ENCODE measurements around the gene MUS81.
"Not testable (repeated sequence)": the region's sequence is repeated elsewhere in the genome, so short reads cannot be mapped to it uniquely, and the experiment has no call there.

Gene MUS81

GRCh38 chr11:65888163-65888814, 28.1 kb downstream of the MUS81 start, which contains the start of gene FIBP:
TSS of gene FIBP (minus strand) at chr11:65888471. CDS start at chr11:65888418, 53 bp downstream.
- FAIRE-seq = peak; percentile 86
- DNase-seq (ENCODE audit: extremely low spot score, insufficient read length, low read depth) = peak; percentile 95

DNA sequence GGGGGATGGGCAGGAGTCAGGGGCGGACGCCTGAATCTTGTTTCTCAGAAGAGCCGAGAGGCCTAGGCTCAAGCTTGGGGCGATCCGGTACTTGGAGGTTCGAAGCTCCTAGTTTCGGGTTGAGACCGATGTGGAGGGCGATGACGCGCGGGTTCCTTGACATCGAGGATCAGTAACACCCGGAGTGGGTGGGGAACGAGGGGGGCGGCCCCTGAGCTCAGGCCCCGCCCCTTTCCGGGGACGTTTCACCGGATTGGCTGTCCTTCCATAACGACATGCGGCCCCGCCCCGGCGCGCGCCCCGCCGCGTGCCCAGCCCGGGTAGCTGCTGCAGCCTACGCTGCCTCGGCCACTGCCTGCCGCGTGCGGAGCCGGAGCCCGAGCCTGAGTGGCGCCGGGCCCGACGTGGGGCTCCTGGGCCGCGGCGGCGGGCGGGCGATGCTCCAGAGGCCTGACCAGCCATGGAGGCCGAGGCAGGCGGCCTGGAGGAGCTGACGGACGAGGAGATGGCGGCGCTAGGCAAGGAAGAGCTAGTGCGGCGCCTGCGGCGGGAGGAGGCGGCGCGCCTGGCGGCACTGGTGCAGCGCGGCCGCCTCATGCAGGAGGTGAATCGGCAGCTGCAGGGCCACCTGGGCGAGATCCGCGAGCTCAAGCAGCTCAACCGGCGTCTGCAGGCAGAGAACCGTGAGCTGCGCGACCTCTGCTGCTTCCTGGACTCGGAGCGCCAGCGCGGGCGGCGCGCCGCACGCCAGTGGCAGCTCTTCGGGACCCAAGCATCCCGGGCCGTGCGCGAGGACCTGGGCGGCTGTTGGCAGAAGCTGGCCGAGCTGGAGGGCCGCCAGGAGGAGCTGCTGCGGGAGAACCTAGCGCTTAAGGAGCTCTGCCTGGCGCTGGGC, 30.3 kb downstream of the MUS81 start, which contains the start of gene CCDC85B:
Gene CCDC85B (plus strand): TSS at position 350 of the 895 bp plus-strand sequence. CDS start 111 bp downstream, at position 461.
- FAIRE-seq (peak; percentile 87), DNase-seq (ENCODE audit: extremely low spot score, insufficient read length, low read depth) (peak; percentile 84)

GRCh38 chr11:65891219-65892136, 31.2 kb downstream of the MUS81 start:
- FAIRE-seq = no peak

GRCh38 chr11:65892137-65892540, 31.9 kb downstream of the MUS81 start:
- DNase-seq (ENCODE audit: extremely low spot score, insufficient read length, low read depth); FAIRE-seq: not testable (repeated sequence)

More at GRCh38 chr11:65891219-65892136, 31.2 kb downstream of the MUS81 start:
- DNase-seq (ENCODE audit: extremely low spot score, insufficient read length, low read depth) = no peak

DNA sequence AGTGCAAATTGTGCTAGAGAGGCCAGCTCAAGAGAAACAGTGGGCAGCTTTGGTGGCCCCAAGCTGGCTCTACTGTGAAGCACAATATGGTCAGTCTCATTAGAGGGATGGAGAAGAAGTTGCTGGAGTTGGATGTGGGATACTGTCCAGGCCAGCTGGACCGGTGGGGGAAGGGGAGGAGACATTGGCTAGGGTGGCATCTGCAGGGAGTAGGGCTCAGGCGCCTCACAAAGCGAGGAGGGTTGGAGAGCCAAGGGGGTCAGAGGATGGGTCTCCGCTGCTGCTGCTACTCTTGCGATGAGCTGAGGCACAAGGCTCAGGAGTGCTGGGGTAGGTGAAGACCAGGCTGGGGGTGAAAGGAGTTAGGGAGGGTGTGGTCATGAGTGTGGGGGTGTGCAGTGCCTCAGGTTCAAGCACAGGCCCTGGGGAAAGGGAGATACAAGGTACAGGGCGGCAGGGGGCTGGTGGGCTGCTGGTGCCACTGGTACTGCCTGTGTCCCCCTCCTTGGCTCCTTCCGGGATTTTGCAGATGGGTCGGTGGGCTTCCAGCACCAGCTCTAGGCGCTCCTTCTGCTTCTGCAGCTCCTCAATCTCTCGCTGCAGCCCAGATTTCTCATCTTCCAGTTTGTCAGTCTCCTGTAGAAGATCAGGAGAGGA, 32.6 kb downstream of the MUS81 start:
- DNase-seq (ENCODE audit: extremely low spot score, insufficient read length, low read depth) (no peak), FAIRE-seq (no peak)

DNA sequence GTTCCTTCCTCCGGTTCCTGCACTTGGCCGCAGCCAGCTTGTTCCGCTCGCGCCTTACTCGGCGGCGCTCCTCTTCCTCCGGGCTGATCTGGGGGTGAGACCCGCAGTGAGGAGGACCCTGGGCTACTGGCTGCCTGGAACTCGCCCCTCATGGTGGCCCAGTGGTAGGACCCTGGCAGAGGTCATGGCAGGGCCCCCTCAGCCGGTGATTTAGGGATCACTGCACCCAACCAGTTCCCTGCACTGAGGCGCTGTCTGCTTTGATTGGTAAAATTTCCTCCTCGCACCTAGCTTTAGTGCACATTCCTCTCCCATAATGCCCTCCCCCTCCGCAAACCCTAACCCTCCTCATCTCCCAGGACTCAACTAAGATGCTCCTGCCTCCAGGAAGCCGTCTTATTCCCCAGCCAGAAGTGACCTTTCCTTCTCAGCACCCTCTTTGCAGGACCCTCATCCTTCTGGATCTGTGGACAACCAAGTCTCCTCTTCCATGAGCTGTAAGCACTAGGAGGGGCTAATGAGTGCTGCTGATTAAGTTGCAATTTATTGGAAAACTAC, 33.9 kb downstream of the MUS81 start:
- DNase-seq (ENCODE audit: extremely low spot score, insufficient read length, low read depth) (no peak), FAIRE-seq (peak; percentile 71)

DNA sequence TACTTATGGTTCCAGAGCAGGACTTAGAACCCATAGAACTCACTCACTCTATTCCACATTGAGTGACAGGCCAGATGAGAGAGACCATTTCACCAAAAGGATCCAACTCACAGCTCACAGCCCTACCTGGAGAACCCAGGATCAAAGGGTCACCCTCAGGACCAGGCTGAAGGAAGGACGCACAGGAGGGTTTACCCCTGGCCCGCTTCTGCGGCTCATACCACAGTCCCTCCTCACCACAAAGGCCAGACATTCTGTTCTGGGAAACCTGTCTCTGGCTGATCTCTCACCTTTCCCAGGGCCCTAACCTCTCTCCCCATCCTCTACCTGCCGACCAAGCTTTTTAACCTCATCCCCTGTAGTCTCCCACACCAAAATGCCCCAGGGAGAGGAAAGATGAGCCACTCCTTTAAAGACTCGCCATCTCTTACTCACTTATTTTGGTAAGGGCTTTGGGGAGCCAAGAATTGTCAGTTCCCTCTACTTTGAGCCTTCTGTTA, 35.3 kb downstream of the MUS81 start:
- FAIRE-seq = no peak
- DNase-seq (ENCODE audit: extremely low spot score, insufficient read length, low read depth) = no peak

GRCh38 chr11:65896034-65896999, 36.1 kb downstream of the MUS81 start:
- DNase-seq (ENCODE audit: extremely low spot score, insufficient read length, low read depth) (no peak), FAIRE-seq (no peak)

GRCh38 chr11:65897020-65897471, 36.8 kb downstream of the MUS81 start:
- FAIRE-seq (no peak), DNase-seq (ENCODE audit: extremely low spot score, insufficient read length, low read depth) (no peak)

DNA sequence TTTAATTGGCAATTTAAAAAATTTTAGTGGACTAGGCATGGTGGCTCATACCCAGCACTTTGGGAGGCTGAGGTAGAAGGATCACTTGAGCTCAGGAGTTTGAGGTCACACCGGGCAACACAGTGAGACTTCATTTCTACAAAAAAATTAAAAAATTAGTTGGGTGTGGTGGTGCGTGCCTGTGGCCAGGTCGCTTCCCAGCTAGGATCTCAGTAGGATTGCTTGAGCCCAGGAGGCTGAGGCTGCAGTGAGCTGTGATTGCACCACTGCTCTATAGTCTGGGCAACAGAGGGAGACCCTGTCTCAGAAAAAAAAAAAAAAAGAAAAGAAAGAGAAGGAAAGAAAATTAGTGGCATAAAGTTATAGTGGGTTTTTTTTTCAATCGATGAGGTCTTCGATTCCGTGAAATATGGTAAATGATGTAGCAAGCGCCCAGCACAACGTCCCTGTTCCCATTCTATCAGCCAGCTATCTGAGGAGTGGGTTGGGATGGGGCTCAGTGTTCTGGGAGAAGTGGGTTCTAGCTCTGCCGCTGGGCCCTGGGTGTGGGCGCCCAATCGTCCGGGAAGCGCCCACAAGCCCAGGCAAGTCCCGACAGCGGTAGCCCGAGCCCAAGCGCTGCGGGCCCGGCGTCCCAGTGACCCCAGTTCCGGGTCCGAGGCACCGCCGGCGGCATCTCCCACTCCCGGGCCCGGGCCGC, 38.6 kb downstream of the MUS81 start:
- no peak for FAIRE-seq

DNA sequence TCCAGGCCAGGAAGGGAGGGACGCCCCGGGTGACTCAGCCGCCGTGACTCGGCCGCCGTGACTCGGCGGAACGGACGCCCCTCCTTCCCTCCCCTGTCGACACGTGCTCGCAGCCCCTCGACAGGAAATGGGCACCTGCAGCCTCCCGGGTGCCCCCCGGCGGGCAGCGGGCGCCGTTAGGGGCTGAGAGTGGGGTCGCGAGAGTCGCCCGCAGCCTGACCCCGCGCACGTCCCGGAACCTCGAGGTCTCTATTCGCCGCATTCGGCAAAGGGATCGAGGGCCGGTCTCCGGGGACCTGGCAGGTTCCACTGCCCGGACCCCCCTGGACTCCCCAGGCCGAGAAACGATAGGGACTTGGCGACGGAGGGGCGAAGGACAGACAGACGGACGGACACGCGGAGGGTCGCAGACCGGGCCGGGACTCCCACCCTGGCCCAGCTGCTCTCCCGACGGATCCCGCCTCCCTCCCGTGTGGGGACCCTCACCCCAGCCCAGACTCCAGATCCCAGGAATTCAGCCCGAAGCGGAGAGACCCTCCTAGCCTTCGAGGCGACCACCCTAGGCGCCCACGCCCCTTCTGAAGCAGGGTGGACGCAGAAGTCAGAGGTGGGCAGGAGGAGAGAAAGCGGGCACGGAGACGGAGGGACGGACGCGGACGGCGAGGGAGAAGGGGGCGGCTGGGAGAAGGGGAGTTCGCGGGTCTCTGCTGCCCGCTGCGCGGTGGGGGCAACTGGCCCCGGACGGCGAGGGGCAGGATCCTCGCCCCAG, 39.3 kb downstream of the MUS81 start:
- DNase-seq (ENCODE audit: extremely low spot score, insufficient read length, low read depth) (no peak), FAIRE-seq (no peak)

More for the DNA sequence above, 38.6 kb downstream of the MUS81 start:
- DNase-seq (ENCODE audit: extremely low spot score, insufficient read length, low read depth) = no peak

- no peak for DNase-seq (ENCODE audit: extremely low spot score, insufficient read length, low read depth)
- peak; percentile 53 for FAIRE-seq
Observed at GRCh38 chr11:65900125-65900898, 40.1 kb downstream of the MUS81 start, which contains the start of gene FOSL1. TSS of gene FOSL1 (minus strand) at chr11:65900388. CDS start at chr11:65900339, 49 bp downstream.

DNA sequence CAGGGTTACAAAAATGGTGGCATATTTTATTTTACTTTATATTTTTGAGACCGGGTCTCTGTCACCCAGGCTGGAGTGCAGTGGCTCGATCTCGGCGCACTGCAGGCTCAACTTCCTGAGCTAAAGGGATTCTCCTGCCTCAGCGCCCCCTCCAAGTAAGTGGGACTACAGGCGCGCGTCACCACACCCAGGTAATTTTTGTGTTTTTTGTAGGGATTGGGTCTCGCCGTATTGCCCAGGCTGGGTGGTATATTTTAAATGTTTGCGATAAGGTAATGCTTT, 40.6 kb downstream of the MUS81 start:
- DNase-seq (ENCODE audit: extremely low spot score, insufficient read length, low read depth) = no peak
- FAIRE-seq = no peak

- no peak for DNase-seq (ENCODE audit: extremely low spot score, insufficient read length, low read depth)
- FAIRE-seq = no peak
Observed at GRCh38 chr11:65903068-65903481, 42.8 kb downstream of the MUS81 start.

DNA sequence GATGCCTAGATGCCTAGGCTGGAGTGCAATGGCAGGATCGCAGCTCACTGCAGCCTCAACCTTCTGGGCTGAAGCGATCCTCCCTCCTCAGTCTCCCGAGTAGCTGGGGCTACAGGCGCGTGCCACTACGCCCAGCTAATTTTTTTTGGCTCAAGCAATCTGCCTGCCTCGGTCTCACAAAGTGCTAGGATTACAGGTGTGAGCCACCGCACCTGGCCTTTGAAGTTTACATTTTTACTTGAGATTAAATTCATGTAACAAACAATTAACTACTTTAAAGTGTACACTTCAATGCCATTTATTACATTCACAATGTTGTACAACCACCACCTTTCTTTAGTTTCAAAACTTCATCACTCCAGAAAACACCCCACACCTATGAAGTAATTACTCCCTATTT, 43.5 kb downstream of the MUS81 start:
- no peak for DNase-seq (ENCODE audit: extremely low spot score, insufficient read length, low read depth)

GRCh38 chr11:65906602-65907001, 46.4 kb downstream of the MUS81 start:
- no peak for FAIRE-seq
- no peak for DNase-seq (ENCODE audit: extremely low spot score, insufficient read length, low read depth)

More for the DNA sequence above, 43.5 kb downstream of the MUS81 start:
- FAIRE-seq = no peak
